22Rv1 (cell line): ENCODE results near the gene SAFB2.

Experiments
- ZFX ChIP-seq: fragments of 450-650 bp; IDR thresholded peaks from 2 replicates; pipeline ENCODE4 v1.6.1; 2017; ENCODE audit warnings: antibody characterized with exemption, borderline replicate concordance
- TF ChIP-seq, protein P1 (sequence below): fragments of 450-650 bp; IDR thresholded peaks from 2 replicates; pipeline ENCODE4 v1.5.1; 2017; ENCODE audit warnings: mild to moderate bottlenecking

DNA sequence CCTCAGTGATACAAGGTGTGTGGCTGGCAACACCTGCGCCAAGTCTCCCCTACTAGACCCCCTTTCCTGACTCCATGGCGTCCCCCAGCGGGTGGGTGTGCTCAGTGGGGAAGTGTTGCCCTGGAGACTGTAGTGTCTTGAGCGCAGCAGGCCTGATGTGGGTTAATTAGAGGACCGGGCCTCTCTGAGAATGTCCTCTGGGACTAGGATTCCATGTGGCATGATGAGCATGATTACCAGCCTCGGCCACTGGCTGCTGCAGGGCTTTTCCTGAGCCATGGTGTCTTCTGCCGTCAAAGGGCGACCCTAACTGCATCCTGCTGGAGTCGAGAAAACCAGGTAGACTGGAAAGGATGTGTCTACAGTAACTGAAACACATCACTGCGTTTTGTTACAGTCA is 29.7 kb upstream of the SAFB2 start:
- TF ChIP-seq, protein P1, sequence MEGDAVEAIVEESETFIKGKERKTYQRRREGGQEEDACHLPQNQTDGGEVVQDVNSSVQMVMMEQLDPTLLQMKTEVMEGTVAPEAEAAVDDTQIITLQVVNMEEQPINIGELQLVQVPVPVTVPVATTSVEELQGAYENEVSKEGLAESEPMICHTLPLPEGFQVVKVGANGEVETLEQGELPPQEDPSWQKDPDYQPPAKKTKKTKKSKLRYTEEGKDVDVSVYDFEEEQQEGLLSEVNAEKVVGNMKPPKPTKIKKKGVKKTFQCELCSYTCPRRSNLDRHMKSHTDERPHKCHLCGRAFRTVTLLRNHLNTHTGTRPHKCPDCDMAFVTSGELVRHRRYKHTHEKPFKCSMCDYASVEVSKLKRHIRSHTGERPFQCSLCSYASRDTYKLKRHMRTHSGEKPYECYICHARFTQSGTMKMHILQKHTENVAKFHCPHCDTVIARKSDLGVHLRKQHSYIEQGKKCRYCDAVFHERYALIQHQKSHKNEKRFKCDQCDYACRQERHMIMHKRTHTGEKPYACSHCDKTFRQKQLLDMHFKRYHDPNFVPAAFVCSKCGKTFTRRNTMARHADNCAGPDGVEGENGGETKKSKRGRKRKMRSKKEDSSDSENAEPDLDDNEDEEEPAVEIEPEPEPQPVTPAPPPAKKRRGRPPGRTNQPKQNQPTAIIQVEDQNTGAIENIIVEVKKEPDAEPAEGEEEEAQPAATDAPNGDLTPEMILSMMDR = no peak
- TF ChIP-seq ZFX = no peak
